GM15510 (cell line): ENCODE results near the gene FOXJ2.

Experiments used
- POLR2A ChIP-seq: IDR thresholded peaks from 3 replicates; pipeline ENCODE4 v1.6.1; 2011; ENCODE audit warnings: borderline replicate concordance; ENCODE audit not compliant: insufficient read length; ENCODE audit errors: extremely low read depth

Gene FOXJ2

DNA sequence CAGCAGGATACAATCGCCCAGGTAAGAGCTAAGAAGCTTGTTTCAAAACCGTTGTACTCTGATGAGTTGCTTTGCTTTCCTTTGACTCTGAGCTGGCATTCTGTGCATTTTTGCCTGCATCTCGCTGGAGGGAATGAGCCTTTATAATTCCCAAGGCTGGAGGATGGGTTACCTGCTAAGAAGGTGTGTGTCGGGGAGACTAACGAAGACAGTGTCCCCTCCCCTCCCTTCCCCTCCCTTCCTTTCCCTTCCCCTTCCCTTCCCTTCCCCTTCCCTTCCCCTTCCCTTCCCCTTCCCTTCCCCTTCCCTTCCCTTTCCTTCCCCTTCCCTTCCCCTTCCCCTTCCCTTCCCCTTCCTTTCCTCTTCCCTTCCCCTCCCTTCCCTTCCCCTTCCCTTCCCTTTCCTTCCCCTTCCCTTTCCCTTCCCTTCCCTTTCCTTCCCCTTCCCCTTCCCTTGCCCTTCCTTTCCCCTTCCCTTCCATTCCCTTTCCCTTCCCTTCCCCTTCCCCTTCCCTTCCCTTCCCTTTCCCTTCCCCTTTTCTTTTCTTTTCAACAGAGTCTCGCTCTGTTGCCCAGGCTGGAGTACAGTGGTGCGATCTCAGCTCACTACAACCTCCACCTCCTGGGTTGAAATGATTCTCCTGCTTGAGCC lies 18.2 kb downstream of the FOXJ2 start:
- TF ChIP-seq POLR2A: no peak

DNA sequence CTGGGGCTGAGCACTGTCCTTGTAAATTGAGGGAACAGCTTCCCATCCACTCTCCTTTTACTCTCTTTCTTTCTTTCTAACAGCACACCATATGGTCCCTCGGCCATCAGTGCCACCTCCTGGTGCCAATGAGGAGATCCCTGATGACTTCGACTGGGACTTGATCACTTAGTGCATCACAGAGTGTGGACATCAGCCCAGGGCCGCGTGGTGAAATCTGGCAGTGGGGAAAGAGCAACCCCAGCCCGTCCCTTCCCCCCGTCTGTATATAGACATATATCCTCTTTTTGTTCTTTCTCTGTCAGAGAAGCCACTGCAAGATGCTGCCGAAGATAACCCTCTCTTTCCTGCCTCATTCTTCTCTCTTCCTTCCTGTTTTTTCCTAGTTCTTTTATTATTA lies 20.2 kb downstream of the FOXJ2 start:
- no peak for TF ChIP-seq POLR2A

DNA sequence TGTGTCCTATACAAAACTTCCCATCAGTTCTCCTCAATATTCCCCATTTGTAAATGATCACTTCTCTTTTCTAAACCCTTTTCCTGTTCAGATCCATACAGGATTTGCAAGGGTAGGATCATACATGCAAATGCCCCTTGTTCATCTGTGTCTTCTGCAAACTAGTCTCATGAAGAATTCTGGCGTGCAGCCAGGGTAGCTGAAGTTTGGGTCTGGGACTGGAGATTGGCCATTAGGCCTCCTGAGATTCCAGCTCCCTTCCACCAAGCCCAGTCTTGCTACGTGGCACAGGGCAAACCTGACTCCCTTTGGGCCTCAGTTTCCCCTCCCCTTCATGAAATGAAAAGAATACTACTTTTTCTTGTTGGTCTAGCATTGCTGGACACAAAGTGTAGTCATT lies 22.3 kb downstream of the FOXJ2 start:
- TF ChIP-seq POLR2A: no peak

DNA sequence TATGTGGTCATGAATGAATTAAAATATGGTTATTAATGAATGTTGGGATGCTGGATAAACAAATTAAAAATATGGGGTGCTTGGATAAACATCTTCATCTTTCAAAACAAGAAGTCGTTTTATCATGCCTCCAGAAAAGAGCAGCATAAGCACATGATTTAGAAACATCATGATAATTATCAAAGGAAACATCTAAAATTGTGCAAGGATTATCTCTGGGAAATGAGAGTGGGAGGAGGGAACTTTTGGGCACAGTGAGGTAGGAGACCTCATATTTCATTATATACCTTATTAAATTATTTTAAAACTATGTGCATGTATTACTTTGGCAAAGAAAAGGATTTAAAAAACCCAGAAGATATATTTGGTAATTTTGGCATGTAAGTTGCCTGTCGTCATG lies 24.8 kb downstream of the FOXJ2 start:
- TF ChIP-seq POLR2A: no peak

DNA sequence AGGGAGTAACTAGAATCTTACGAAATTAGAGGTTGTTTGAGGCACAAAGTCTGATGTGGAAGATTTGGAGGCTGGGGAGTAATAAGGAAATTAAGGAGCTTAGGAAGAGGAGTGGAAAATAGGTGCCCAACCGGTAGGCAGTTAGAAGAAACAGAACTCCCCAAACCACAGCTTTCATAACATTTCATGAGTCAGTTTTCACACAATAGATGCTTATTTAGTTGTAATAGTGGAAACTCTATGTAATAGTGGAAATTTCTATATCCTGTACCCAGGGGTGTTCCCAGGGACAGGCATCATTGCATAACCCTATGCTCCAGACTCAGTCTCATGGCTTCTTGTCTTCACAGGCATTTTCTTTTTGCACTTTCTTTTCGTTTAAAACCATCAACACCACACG lies 25.3 kb downstream of the FOXJ2 start:
- no peak for TF ChIP-seq POLR2A

DNA sequence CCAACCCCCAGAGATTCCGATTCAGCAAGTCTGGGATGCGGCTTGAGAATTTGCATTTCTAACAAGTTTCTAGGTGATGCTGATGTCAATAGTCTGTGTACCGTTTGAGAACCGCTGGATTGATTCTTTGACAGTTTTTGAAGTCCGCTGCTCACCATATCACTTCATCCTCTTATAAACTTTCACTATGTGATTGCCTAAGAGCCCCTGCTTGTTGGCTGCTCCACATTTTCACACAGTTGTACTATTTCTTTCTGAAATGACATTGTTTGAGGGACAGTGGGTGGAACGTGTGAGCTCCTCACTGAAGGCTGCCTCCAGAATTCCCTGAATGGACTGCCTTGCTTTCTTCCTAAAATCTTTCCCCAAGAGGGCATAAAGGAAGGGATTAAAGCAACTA lies 26.0 kb downstream of the FOXJ2 start:
- no peak for TF ChIP-seq POLR2A

DNA sequence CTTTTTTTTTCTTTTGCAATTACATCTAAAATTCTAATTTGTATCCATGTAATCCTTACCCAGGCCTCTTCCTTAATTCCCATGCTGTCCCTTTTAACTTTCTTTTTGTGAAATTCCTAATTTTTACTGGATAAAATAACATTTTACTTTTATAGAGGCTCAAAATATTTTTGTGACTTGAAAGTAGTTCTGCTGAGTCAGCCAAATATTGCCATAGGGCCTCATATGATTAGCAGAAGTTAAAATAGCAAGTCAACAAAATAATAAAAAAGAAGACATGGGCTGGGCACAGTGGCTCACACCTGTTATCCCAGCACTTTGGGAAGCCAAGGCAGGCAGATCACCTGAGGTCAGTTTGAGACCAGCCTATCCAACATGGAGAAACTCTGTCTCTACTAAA lies 31.6 kb downstream of the FOXJ2 start:
- TF ChIP-seq POLR2A: no peak

DNA sequence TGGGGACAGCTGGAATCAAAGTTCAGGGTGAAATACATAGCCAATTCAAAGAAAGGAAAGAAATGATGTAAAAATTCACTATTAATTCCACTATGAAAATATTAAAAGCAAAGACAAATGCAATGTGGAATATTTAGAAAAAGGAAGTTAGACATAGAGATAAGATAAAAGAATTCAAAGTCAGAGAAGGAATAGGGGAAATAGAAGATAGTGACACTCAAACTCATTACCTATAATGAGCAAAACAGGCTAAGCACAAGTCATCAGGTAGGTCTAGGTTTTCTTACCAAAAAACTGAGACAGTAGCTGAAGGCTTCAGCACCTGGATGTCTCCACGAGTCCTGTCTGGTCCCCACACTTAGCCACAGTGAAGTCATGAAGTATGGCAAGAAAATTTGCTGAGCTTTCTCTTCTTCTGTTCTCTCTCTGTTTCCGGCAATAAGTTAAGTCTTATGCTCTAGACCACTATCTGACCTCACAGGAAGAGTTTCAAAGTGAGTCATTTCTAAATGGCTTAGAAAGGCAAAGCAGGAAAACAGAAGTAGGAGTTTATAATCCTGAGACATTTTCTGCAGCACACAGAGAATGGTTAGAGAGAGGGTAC lies 33.6 kb downstream of the FOXJ2 start, which contains the start of gene C3AR1:
Gene C3AR1, minus strand, starts transcription at position 369 of the 604 bp plus-strand sequence. CDS start 6,174 bp downstream, outside the sequence.
- no peak for TF ChIP-seq POLR2A

DNA sequence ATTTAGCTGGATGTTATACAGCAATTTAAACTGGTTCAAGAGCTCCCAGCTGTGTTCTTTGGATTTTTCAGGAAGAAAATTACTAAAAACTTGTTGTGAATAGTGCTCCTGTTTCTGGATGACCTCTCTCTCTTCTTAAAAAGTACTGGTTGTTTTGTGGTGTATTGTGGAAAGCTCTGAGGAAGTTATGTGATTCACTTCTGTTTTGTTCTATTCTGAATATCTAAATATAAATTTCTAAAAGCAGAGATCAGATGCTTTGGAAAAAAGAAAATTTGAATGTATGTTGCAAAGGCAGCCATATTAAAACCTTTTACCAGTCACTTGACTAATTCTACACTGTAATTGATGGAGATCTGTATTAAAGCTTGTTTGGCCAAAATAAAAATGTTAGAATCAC lies 37.1 kb downstream of the FOXJ2 start:
- no peak for TF ChIP-seq POLR2A

DNA sequence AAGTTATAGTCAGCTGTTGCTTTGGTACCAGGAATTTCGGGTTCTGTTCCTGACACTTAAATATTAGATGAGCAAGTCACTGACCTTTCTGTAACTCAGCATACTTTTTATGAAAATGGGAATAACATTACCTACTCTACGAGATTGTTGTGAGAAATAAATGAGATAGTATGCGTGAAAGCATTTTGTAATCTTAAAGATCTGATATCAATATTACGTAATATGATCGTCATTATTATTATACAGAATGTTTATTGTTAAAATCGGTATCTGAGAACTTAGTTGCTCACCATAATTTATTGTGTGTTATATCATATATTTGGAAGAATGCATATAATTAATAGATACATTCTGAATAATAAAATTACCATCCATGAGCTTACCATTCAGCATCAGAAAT lies 43.4 kb downstream of the FOXJ2 start:
- TF ChIP-seq POLR2A: no peak

DNA sequence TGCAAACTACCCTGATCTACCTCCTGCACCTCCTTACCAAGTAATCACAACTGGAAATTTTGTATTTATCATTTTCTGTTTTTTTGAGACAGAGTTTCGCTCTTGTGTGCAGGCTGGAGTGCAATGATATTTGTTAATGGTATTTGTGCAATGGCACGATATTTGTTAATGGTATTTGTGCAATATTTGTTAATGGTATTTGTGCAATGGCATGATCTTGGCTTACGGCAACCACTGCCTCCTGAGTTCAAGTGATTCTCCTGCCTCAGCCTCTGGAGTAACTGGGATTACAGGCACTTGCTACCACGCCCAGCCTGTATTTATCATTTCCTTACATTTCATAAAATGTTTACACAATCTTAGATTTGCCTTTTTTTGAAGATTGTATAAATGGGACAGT lies 43.9 kb downstream of the FOXJ2 start:
- no peak for TF ChIP-seq POLR2A

DNA sequence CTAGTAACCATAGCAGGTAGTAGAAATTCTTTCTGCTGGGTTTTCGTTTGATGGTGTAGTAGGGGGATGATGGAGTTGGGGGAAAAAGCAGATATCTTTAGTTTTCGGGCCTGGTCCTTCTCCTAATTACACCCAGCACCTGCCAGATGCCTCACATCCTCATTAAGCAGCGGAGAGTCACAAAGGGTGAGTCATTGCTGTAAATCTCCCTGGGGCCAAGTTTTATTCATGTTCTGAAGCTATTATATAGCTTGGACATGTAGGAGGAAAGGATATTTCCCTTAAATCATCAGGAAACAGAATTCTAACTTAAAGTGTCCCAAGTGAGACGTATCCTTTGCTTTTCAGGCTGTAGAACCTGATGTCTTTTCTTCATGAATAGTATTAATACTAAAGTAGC lies 44.7 kb downstream of the FOXJ2 start:
- no peak for TF ChIP-seq POLR2A

DNA sequence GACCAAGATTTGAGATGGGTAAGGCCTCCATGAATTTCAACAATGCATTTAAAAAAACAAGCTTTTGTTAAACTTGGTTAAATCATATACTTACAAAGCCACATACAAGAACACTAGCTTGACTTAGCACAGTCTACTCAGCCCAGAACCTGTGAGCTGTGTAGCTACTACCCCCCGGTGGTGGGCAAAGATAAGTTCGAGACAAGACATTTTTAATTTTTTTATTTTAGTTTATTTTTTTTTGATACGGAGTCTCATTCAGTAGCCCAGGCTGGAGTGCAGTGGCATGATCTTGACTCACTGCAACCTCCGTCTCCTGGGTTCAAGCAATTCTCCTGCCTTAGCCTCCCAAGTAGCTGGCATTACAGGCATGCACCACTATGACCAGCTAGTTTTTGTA lies 45.9 kb downstream of the FOXJ2 start:
- no peak for TF ChIP-seq POLR2A

DNA sequence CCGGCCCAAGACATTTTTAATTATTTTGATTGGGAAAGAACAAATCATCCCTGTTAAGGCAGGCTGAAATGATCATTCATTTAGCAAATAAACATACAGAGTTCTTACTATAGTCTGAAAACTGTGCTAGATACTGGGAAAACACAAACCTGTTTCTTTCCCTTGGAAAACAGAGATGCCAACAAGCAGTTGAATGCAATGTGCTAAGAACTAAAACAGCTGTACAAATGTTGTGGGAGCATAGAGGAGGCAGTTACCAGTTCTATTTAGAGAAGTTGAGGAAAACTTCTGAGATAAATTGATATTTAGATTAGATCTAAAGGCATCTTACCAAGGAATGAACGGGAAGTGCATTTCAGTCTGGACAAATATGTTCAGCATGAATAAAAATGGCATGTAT lies 46.4 kb downstream of the FOXJ2 start:
- TF ChIP-seq POLR2A: no peak

DNA sequence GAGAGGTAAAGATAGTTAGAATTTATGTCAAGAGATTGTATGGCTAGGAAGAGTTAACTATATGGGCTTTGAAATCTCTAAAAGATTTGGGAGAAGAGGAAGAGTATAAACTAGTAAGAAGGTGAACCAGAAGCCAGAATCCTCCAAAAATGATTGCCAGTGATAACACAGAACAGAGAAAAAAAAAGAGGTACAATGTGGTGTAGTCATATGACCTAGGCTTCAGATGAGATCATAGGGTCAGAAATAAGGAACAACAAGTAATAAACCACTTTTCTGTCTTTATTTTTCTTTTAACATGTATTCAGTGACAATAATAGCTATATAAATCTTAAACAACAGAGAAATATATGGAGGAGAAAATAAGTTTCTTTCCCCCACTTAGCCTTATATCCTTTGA lies 47.6 kb downstream of the FOXJ2 start:
- TF ChIP-seq POLR2A: no peak

DNA sequence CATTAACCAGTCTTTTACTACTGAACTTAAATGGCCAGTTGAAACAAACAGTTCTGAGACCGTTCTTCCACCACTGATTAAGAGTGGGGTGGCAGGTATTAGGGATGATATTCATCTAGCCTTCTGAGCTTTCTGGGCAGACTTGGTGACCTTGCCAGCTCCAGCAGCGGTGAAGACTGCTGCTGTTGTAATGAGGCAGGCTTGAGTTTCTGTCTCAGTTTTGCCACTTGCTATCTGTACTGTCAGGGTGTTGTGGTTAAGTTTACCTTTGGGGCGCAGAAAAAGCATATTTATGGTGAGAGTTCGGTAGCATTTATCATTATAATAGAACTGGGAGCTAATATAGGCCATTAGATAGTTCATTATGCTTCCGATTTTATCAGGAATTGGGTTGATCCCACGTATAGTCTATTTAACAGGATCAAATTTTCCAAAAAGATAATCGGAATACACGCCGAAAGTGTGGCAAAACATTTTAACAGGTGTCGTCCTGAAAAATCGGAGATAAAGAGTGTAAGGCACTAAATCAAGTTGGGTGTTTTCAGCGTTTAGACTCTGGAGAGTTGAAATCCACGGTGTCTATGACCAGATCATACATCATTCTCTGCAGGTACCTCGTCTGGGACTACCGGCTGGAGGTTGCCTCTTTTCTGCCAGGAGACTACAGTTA lies 48.9 kb downstream of the FOXJ2 start:
- no peak for TF ChIP-seq POLR2A
